GM13976 (cell line): ENCODE measurements around the gene TTLL5.

Source experiments
- DNase-seq: peaks from one replicate; pipeline ENCODE4 v3.0.0; 2012; ENCODE audit warnings: low spot score
- CTCF ChIP-seq: IDR thresholded peaks from 2 replicates; pipeline ENCODE4 v1.5.1; 2012; ENCODE audit warnings: borderline replicate concordance, mild to moderate bottlenecking; ENCODE audit not compliant: insufficient read depth; ENCODE audit errors: extremely low read depth, missing control alignments, control extremely low read depth
- in situ Hi-C: fragments of 300-500 bp; cut with MboI; formaldehyde crosslinking; loops from one replicate; pipeline ENCODE4 v1.12.0; 2022; ENCODE audit warnings: low sequenced_read_pairs, mixed read lengths, inconsistent platforms; ENCODE audit not compliant: unreplicated experiment

Gene TTLL5

GRCh38 chr14:75941030-75941429, 280.0 kb downstream of the TTLL5 start:
- no peak for TF ChIP-seq CTCF

GRCh38 chr14:75944607-75945241, 283.7 kb downstream of the TTLL5 start:
- no peak for TF ChIP-seq CTCF
- no peak for DNase-seq
- in situ Hi-C loops, result no loop called here

More at GRCh38 chr14:75941030-75941429, 280.0 kb downstream of the TTLL5 start:
- DNase-seq, result no peak
- in situ Hi-C loops, result no loop called here

- TF ChIP-seq CTCF, result no peak
- no peak for DNase-seq
- in situ Hi-C loops, result no loop called here
Measured at GRCh38 chr14:75946785-75947184, 285.7 kb downstream of the TTLL5 start.

GRCh38 chr14:75952489-75952888, 291.4 kb downstream of the TTLL5 start:
- in situ Hi-C loops, result no loop called here
- DNase-seq, result no peak
- no peak for TF ChIP-seq CTCF

- no peak for DNase-seq
- no peak for TF ChIP-seq CTCF
- in situ Hi-C loops, result no loop called here
Measured at GRCh38 chr14:75959031-75959430, 298.0 kb downstream of the TTLL5 start.

GRCh38 chr14:75960231-75960630, 299.2 kb downstream of the TTLL5 start:
- in situ Hi-C loops, result no loop called here
- no peak for TF ChIP-seq CTCF
- peak; percentile 73 for DNase-seq

GRCh38 chr14:75961662-75962061, 300.6 kb downstream of the TTLL5 start:
- in situ Hi-C loops, result no loop called here
- no peak for DNase-seq
- no peak for TF ChIP-seq CTCF
